ENCODE measurements around the gene THSD1. TPM values are rescaled to one million over a fixed set of nuclear protein-coding genes. Genes with fewer than 3 reads are reported as not detected.
"Not testable (repeated sequence)": the region's sequence is repeated elsewhere in the genome, so short reads cannot be mapped to it uniquely, and the experiment has no call there.

THSD1 gene
- total and polyA plus RNA-seq, 10 donors, result 1.6 to 13.1 (median 9.9) TPM

GRCh38 chr13:52334107-52334506, 71.9 kb downstream of the THSD1 start:
- H3K4me3 ChIP-seq; H3K9me3 ChIP-seq; DNase-seq; intact Hi-C loops (cut with DNase I; ENCODE audit: low total_unique reads); H3K27ac ChIP-seq; H3K27me3 ChIP-seq (replicated peaks in 1 of 7); H3K36me3 ChIP-seq; H3K4me1 ChIP-seq: not testable (repeated sequence)
- no CpG with 5 or more reads among the region's 22 CpGs for WGBS, 5 donors

- H3K27me3 ChIP-seq (replicated peaks in 1 of 7); H3K4me1 ChIP-seq; H3K9me3 ChIP-seq; H3K27ac ChIP-seq; H3K4me3 ChIP-seq; DNase-seq; intact Hi-C loops (cut with DNase I; ENCODE audit: low total_unique reads); H3K36me3 ChIP-seq: not testable (repeated sequence)
- 74 to 91% (median 83%) methylated on average over 3 to 6 of the region's 6 CpGs for WGBS, 5 donors
Observed at GRCh38 chr13:52331844-52332243, 74.1 kb downstream of the THSD1 start.

Small RNA genes within 50 kb of the gene (small RNA-seq; reads per million reads assigned to genes)
- gene RNY4P24, result 0 reads per million in 4 donors

Other genes starting within 250 kb of the THSD1 start
- gene NEK3, start 246.6 kb downstream of the THSD1 start, total RNA-seq, result 10 to 100 TPM in 5 of 7 donors, 1 to 10 TPM in 2; 6.7 to 21.1 (median 10.5) TPM
- 10 to 100 TPM; 13.2 to 41.4 (median 25.4) TPM for gene NEK3, start 246.6 kb downstream of the THSD1 start, polyA plus RNA-seq
- 10 to 100 TPM; 42.5 to 98.9 (median 64.0) TPM for gene VPS36, start 44.5 kb upstream of the THSD1 start, total RNA-seq
- 10 to 100 TPM; 18.3 to 24.5 (median 19.2) TPM for gene VPS36, start 44.5 kb upstream of the THSD1 start, polyA plus RNA-seq
- 10 to 100 TPM; 13.9 to 24.7 (median 21.9) TPM for gene CKAP2, start 49.3 kb upstream of the THSD1 start, total RNA-seq
- 10 to 100 TPM in 1 of 3 donors, 1 to 10 TPM in 2; 4.7 to 10.4 (median 6.1) TPM for gene CKAP2, start 49.3 kb upstream of the THSD1 start, polyA plus RNA-seq
- 10 to 100 TPM in 3 of 7 donors, 1 to 10 TPM in 4; 6.7 to 12.8 (median 9.4) TPM for gene HNRNPA1L2, start 236.3 kb upstream of the THSD1 start, total RNA-seq
- 10 to 100 TPM; 15.0 to 23.2 (median 15.1) TPM for gene HNRNPA1L2, start 236.3 kb upstream of the THSD1 start, polyA plus RNA-seq
- gene SUGT1, start 246.7 kb upstream of the THSD1 start, total RNA-seq, result 10 to 100 TPM; 24.7 to 36.9 (median 30.5) TPM
- gene SUGT1, start 246.7 kb upstream of the THSD1 start, polyA plus RNA-seq, result 10 to 100 TPM; 25.2 to 28.0 (median 27.9) TPM